Dendritic cell treated with granulocyte-macrophage colony-stimulating factor and Interleukin-4, amounts not matched to agents 40 ng/mL and 50 ng/mL, for 4 days (primary cell): ENCODE results near the gene ABCB11.

ENCODE experiments used
- H3K27ac Mint-ChIP-seq: one replicate; pipeline ENCODE4 v1.8.0; 2022; ENCODE audit warnings: mild to moderate bottlenecking, mixed read lengths
- H3K27me3 Mint-ChIP-seq: one replicate; pipeline ENCODE4 v1.8.0; 2022; ENCODE audit warnings: mild to moderate bottlenecking, mixed read lengths
- H3K36me3 Mint-ChIP-seq: one replicate; pipeline ENCODE4 v1.8.0; 2022; ENCODE audit warnings: low read depth, mixed read lengths
- H3K4me1 Mint-ChIP-seq: one replicate; pipeline ENCODE4 v1.8.0; 2022; ENCODE audit warnings: low read depth, mixed read lengths
- H3K4me3 Mint-ChIP-seq: one replicate; pipeline ENCODE4 v1.8.0; 2022; ENCODE audit warnings: mild to moderate bottlenecking, moderate library complexity, mixed read lengths
- H3K9me3 Mint-ChIP-seq: one replicate; pipeline ENCODE4 v1.8.0; 2022; ENCODE audit warnings: mixed read lengths
- intact Hi-C: fragments of 100-400 bp; cut with micrococcal nuclease; formaldehyde crosslinking; loops from one replicate; pipeline ENCODE4 v1.15.0; 2022

The ABCB11 gene

DNA sequence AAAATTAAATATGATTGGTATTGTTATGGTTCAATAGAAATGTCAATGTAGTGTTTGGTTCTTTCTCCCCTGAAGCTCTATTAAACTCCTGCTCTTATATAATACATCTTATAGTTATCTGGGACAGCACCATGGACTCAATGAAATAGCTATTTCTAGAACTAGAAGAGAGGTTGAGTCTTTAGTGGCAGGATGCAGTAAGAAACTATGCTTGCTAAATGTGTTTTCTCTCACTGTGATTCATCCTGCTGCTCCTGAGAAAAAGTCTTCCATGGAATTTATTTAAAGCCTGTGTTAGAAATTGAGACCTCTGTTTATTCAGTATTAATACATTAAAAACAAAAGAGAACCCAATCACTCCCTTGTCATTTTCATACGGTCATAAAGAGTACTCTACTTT, 68.5 kb downstream of the ABCB11 start:
- H3K9me3 Mint-ChIP-seq = no peaks in the 10 kb centered on the region
- H3K27ac Mint-ChIP-seq = no peak overlapping the region
- intact Hi-C loops = loop anchor here (5.0 kb wide), 1 partner anchor 125 kb away; no protein-coding TSS in a partner anchor
- H3K27me3 Mint-ChIP-seq = no peaks in the 10 kb centered on the region
- no peaks in the 10 kb centered on the region for H3K36me3 Mint-ChIP-seq
- H3K4me1 Mint-ChIP-seq = peaks cover 12% of the 10 kb centered on the region
- H3K4me3 Mint-ChIP-seq = no peak overlapping the region

DNA sequence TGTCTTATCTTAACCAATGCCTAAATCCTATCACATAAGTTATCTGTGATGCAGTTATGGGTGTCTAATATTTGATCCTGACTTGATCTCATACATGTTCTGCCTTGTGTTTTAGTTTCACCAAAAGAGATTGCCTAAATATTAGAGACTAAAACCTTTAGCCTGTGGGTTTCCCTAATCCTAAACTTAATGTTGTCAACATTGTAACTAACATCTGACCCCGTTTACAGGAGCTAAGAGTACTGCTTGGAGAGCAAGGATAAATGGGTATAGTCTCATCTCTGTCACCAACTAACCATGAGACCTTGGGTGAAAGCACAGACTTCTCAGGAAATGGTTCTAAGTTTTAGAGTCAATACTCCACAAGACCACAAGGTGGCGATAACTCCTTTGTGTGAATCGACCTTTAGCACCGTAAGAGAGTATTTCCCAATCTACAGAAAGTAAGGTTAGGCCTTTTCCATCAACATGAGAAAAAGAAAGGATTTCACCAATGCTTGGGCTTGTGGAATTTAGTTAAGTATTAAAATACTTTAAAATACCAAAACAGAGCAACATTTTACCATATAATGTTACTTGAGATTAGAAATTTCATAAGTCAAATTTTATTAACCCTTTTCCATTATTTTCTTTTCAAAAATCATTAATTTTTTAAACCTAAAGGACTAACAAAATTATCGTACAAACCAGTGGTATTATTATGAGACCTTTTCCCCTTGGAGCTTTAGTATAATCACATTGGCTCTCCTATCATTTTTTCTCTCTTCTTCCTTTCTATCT, 69.5 kb downstream of the ABCB11 start:
- H3K36me3 Mint-ChIP-seq = no peaks in the 10 kb centered on the region
- no peaks in the 10 kb centered on the region for H3K9me3 Mint-ChIP-seq
- peaks cover 12% of the 10 kb centered on the region for H3K4me1 Mint-ChIP-seq
- intact Hi-C loops = loop anchor here (1.0 to 5.0 kb wide), 3 partner anchors 126 to 180 kb away; no protein-coding TSS in a partner anchor
- no peak overlapping the region for H3K27ac Mint-ChIP-seq
- H3K27me3 Mint-ChIP-seq = no peaks in the 10 kb centered on the region
- no peak overlapping the region for H3K4me3 Mint-ChIP-seq

DNA sequence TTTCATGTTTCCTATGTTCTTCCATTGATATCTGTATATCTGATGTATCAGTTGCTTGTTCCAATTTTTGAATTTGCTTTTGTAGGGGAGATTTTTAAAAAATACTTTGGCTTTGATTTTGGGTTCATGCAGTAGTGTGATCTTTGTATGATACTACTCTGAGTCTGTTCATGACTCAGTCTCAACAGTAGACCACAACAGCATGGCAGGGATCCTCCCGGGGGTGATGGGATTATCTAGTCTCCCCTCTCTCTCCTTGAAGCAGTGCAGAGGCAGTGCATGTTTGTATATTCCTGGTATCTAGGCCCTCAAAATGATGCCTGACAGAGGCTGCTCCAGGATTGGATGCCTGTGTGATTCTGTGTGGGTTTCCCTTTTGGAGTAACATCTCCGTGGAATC, 74.7 kb downstream of the ABCB11 start:
- H3K36me3 Mint-ChIP-seq = peaks cover 15% of the 10 kb centered on the region
- no peaks in the 10 kb centered on the region for H3K27me3 Mint-ChIP-seq
- H3K27ac Mint-ChIP-seq = no peak overlapping the region
- H3K4me1 Mint-ChIP-seq = no peaks in the 10 kb centered on the region
- H3K9me3 Mint-ChIP-seq = peaks cover 44% of the 10 kb centered on the region
- intact Hi-C loops = no loop called here
- H3K4me3 Mint-ChIP-seq = no peak overlapping the region

DNA sequence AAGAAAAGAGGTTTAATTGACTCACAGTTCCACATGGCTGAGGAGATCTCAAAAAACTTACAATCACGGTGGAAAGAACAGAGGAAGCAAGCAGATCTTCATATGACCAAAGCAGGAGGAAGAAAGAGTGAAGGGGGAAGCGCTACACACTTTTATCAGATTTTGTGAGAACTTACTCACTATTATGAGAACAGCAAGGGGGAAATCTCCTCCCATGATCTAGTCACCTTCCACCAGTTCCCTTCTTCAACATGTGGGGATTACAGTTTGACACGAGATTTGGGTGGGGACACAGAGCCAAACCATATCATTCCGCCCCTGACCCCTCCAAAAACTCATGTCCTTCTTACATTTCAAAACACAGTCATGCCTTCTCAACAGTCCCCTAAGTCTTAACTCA, 75.8 kb downstream of the ABCB11 start:
- Mint-ChIP-seq H3K4me3 (no peak overlapping the region), H3K36me3 (peaks cover 15% of the 10 kb centered on the region), H3K27ac (no peak overlapping the region), H3K4me1 (no peaks in the 10 kb centered on the region), H3K9me3 (peaks cover 46% of the 10 kb centered on the region), H3K27me3 (no peaks in the 10 kb centered on the region)
- intact Hi-C loops = no loop called here

DNA sequence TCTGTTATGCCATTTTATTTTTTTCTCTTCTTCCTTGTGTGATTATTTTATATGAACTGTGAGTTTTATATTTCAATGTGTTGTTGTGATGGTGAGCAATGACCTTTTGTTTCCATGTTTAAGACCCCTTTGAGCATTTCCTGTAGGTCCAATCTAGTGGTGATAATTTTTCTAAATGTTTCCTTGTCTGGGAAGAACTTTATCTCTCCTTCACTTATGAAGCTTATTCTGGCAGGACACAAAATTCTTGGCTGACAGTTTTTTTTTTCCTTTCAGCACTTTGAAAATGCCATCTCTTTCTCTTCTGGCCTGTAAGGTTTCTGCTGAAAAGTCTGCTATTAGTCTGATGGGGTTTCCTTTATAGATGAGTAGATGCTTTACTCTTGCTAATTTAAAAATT, 76.9 kb downstream of the ABCB11 start:
- Mint-ChIP-seq H3K4me3 (no peak overlapping the region), H3K27ac (no peak overlapping the region), H3K9me3 (peaks cover 46% of the 10 kb centered on the region), H3K36me3 (peaks cover 15% of the 10 kb centered on the region), H3K27me3 (no peaks in the 10 kb centered on the region), H3K4me1 (no peaks in the 10 kb centered on the region)
- intact Hi-C loops = no loop called here

DNA sequence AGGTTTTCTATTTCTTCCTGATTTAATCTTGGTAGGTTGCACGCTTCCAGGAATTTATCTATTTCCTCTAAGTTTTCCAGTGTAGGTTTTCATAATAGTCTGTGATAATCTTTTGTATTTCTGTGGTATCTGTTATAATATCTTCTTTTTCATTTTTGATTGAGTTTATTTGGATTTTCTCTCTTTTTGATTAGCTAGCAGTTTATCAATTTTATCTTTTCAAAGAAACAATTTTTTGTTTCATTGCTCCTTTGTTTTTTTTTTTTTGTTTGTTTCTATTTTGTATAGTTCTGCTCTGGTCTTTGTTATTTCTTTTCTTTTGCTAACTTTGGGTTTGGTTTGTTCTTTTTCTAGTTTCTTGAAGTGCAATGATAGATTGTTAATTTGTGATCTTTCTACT, 78.7 kb downstream of the ABCB11 start:
- peaks cover 15% of the 10 kb centered on the region for H3K36me3 Mint-ChIP-seq
- no peaks in the 10 kb centered on the region for H3K4me1 Mint-ChIP-seq
- no peak overlapping the region for H3K4me3 Mint-ChIP-seq
- intact Hi-C loops = no loop called here
- H3K9me3 Mint-ChIP-seq = peaks cover 46% of the 10 kb centered on the region
- no peaks in the 10 kb centered on the region for H3K27me3 Mint-ChIP-seq
- H3K27ac Mint-ChIP-seq = no peak overlapping the region

DNA sequence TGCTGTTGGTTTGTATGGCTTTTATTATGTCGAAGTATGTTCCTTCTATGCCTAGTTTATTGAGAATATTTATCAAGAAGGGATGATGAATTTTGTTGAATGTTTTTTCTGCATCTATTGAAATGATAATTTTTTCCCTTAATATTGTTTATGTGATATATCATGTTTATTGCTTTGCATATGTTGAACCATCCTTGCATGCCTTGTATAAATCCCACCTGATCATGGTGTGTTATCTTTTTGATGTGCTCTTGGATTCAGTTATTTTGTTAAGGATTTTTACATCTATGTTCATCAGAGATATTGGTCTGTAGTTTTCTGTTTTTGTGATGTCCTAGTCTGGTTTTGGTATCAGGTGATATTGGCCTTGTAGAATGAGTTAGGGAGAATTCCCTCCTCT, 79.3 kb downstream of the ABCB11 start:
- Mint-ChIP-seq H3K27ac (no peak overlapping the region), H3K27me3 (no peaks in the 10 kb centered on the region), H3K36me3 (peaks cover 15% of the 10 kb centered on the region), H3K9me3 (peaks cover 46% of the 10 kb centered on the region), H3K4me1 (no peaks in the 10 kb centered on the region), H3K4me3 (no peak overlapping the region)
- intact Hi-C loops = no loop called here

DNA sequence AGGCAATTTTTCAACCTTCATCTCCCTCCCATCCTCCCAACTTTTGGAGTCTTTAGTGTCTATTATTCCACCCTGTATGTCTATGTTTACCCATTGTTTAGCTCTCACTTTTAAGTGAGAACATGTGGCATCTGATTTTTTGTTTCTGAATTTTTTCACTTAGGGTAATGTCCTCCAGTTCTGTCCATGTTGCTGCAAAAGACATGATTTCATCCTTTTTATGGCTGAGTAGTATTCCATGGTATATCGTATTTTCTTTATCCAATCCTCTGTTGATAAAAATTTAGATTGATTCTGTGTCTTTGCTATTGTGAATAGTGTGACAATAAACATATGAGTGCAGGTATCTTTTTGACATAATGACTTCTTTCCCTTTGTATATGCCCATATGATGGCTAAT, 81.8 kb downstream of the ABCB11 start:
- H3K9me3 Mint-ChIP-seq = peaks cover 24% of the 10 kb centered on the region
- no peaks in the 10 kb centered on the region for H3K4me1 Mint-ChIP-seq
- H3K27me3 Mint-ChIP-seq = peaks cover 3% of the 10 kb centered on the region
- H3K36me3 Mint-ChIP-seq = no peaks in the 10 kb centered on the region
- no peak overlapping the region for H3K27ac Mint-ChIP-seq
- H3K4me3 Mint-ChIP-seq = no peak overlapping the region
- intact Hi-C loops = no loop called here

DNA sequence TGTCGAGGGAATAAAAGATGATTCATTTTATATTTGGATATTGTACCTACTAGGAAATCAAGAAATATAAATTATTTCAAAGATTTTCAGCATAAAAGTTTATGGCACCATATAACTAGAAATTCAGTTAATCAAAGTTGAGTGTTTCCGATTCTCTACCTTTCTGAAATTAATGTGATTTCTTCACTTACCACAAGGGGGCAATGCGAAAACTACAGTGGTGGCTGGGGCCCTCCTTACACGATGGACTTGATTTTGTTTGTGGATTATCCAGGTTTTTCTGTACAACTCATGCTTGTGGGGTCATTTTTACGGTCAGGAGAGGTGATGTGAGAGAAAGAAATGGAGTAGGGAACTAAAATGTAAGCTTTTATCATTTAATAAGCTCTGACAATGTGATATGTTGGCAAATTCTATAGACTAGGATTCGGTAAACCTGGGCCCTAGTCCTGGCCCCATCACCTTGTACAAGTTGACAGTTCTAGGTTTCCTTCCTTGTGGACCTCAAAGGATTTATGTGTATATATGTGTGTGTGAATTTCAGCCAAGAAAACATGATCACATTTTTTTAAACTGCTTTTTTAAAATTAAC, 82.4 kb downstream of the ABCB11 start:
- no peaks in the 10 kb centered on the region for H3K36me3 Mint-ChIP-seq
- H3K27me3 Mint-ChIP-seq = peaks cover 6% of the 10 kb centered on the region
- intact Hi-C loops = no loop called here
- no peaks in the 10 kb centered on the region for H3K4me1 Mint-ChIP-seq
- H3K27ac Mint-ChIP-seq = no peak overlapping the region
- H3K4me3 Mint-ChIP-seq = no peak overlapping the region
- H3K9me3 Mint-ChIP-seq = peaks cover 18% of the 10 kb centered on the region

DNA sequence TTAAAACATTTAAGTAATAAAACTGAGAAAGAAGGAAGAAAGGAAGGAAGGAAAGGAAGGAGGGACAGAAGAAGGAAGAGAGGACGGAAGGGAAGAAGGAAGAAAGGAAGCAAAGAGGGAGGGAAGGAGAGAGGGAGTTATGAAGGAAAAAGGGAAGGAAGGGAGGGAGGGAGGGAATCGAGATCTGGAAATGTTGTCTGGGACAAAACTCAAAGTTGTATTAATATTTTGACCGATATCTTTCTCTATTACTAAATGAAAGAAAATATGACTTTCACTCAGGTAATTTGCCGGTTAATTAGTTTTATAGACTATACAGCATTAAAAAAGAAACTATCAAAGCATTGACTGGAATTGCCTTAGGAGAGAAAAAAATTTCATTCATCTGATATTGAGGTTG, 85.6 kb downstream of the ABCB11 start:
- Mint-ChIP-seq H3K4me3 (no peak overlapping the region), H3K9me3 (no peaks in the 10 kb centered on the region), H3K36me3 (no peaks in the 10 kb centered on the region), H3K27ac (no peak overlapping the region), H3K27me3 (peaks cover 6% of the 10 kb centered on the region), H3K4me1 (no peaks in the 10 kb centered on the region)
- intact Hi-C loops = no loop called here

DNA sequence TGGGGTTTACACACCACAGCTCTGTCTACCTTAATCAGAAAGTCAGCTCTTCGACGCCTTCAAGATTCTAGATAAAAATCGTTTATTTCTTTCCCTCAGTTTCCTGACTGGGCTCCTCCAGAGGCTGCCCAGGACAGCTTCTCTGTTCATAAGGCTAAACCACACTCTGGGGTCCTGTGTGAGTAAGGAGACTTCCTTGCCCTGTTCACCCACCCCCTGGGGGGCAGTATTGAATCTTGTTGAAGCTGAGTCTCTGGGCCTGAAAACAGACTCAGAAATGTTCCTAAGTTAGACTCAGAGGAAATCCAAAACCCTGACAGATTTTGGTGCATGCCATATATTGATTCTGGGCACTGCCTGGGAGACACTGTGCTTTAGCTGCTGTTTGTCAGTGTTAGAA, 87.1 kb downstream of the ABCB11 start:
- Mint-ChIP-seq H3K36me3 (no peaks in the 10 kb centered on the region), H3K4me1 (no peaks in the 10 kb centered on the region), H3K9me3 (no peaks in the 10 kb centered on the region), H3K27ac (no peak overlapping the region), H3K27me3 (peaks cover 6% of the 10 kb centered on the region), H3K4me3 (no peak overlapping the region)
- intact Hi-C loops = no loop called here

DNA sequence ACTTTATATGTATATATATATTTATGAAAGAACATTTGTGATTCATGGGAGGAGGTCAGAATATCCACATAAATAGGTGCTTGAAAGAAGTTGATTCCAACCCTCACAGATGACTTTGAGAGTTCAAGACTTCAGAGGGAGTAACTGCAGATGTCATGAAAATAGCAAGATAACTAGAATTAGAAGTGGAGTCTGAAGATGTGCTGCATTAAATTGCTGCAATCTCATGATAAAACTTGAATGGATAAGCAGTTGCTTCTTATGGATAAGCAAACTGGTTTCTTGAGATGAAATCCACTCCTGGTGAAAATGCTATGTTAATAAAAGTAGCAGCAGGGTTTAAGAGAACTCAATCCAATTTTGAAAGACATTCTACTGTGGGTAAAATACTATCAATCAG, 89.8 kb downstream of the ABCB11 start:
- intact Hi-C loops = no loop called here
- H3K27me3 Mint-ChIP-seq = peaks cover 8% of the 10 kb centered on the region

DNA sequence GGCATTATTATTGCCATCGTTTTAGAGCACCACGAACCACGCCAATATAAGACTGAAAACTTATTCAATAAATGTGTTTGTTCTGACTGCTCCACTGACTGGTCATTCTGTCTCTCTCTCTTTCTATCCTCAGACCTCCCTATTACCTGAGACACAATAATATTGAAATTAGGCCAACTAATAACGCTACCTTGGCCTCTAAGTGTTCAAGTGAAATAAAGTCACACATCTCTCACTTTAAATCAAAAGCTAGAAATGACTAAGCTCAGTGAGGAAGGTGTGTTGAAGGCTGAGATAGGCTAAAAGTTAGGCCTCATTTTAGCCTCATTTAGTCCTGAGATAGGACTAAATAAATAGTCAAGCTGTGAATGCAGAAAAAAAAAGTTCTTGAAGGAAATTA, 91.2 kb downstream of the ABCB11 start:
- no peaks in the 10 kb centered on the region for H3K9me3 Mint-ChIP-seq

More for the DNA sequence above, 89.8 kb downstream of the ABCB11 start:
- Mint-ChIP-seq H3K27ac (no peak overlapping the region), H3K4me3 (no peak overlapping the region), H3K9me3 (no peaks in the 10 kb centered on the region), H3K4me1 (peaks cover 5% of the 10 kb centered on the region), H3K36me3 (no peaks in the 10 kb centered on the region)

DNA sequence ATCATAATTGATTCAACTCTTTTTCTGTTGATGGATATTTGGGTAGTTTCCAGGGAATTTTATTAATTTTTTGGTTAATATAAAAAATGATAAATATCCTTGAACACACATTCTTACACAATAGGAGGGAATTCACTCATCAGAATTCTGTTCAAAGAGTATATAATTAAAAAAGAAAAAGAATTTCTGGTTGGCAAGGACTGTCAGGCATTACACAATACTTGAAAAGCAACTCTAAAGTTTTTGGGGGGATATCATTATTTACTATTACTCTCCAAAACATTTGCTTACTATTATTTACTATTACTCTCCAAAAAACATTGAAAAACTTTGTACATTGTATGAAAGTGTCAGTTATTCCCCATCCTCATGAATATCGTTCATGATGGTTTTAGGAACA, 92.1 kb downstream of the ABCB11 start:
- Mint-ChIP-seq H3K4me3 (no peak overlapping the region), H3K9me3 (no peaks in the 10 kb centered on the region), H3K27me3 (peaks cover 4% of the 10 kb centered on the region), H3K4me1 (peaks cover 10% of the 10 kb centered on the region), H3K27ac (no peak overlapping the region), H3K36me3 (no peaks in the 10 kb centered on the region)
- intact Hi-C loops = no loop called here

More for the DNA sequence above, 91.2 kb downstream of the ABCB11 start:
- Mint-ChIP-seq H3K36me3 (no peaks in the 10 kb centered on the region), H3K4me1 (peaks cover 10% of the 10 kb centered on the region), H3K27me3 (peaks cover 5% of the 10 kb centered on the region), H3K4me3 (no peak overlapping the region), H3K27ac (no peak overlapping the region)
- intact Hi-C loops = no loop called here
